Putamen (tissue), 1 donor: ENCODE data around the gene MOB3A.
A peak's percentile ranks its signal among the peaks of the same experiment; 100 is the strongest.
"Not testable (repeated sequence)": the region's sequence is repeated elsewhere in the genome, so short reads cannot be mapped to it uniquely, and the experiment has no call there.

Experiments used
- DNase-seq: peaks from one replicate; pipeline ENCODE4 v3.0.0-alpha.2; 2016; ENCODE audit warnings: low spot score

Gene MOB3A

DNA sequence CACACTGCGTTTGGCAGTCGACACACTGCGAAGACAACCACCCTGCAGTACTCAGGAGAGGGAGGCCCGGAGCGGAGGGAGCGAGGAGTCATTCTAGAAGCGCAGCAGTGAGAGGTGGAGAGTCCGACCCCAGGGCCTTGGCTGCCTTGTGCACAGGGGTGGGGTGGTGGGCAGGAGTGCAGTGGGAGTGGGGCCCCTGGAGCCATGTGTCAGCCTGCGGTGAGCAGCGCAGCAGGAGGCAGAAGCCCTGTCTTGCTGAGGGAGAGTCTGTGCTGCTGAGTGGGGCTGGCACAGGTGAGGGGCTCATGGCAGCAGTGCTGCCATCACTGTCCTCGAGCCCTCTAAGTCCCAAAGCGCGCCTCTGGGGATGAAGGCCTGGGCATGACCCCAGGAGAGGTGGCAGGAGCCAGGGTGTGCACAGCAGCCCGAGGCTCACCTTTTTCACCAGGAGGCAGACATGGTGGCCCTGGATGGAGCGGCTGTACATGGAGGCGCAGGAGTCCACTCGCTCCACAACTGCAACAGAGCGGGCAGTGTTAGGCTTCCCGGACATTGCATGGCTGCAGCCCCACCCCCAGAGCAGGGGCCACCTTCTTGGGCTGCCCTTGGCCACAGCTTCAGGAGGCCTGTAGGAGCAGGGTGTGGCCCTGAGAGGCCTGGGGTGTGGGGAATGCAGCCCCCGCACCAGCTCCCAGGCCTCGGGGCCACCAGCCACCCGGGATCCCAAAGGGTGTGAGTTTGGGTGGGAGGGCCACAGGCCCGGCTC is 12.3 kb upstream of the MOB3A start:
- no peak for DNase-seq

DNA sequence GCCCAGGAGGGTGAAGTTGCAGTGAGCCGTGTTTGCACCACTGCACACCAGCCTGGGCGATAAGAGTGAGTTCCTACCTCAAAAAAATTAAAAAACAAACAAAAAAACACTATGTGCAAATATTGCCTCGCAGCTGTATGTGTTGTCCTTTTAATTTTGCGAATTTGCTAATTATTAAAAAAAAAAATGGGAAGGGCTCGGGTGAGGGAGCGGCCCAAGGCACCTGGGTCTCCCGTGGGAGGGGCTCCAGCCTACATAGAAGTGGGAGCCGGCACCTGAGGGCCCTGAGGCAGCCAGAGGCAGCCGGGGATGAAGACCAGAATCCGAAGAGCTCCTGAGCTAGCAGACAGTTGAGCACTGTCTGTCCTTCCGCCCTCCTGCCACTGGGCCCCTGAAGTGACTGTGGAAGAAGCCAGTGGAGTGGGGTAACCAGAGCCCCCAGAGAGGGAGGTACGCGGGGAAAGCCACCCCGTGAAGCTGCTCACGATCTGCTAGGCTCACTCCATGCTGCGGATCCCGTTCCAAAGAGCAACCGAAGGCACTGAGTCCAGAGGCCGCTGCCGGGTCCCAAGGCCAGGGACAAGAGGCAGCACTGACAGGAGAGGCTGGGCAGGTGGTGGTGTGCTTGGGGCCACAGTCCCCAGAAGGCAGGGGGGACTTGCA is 7.0 kb upstream of the MOB3A start:
- no peak for DNase-seq

DNA sequence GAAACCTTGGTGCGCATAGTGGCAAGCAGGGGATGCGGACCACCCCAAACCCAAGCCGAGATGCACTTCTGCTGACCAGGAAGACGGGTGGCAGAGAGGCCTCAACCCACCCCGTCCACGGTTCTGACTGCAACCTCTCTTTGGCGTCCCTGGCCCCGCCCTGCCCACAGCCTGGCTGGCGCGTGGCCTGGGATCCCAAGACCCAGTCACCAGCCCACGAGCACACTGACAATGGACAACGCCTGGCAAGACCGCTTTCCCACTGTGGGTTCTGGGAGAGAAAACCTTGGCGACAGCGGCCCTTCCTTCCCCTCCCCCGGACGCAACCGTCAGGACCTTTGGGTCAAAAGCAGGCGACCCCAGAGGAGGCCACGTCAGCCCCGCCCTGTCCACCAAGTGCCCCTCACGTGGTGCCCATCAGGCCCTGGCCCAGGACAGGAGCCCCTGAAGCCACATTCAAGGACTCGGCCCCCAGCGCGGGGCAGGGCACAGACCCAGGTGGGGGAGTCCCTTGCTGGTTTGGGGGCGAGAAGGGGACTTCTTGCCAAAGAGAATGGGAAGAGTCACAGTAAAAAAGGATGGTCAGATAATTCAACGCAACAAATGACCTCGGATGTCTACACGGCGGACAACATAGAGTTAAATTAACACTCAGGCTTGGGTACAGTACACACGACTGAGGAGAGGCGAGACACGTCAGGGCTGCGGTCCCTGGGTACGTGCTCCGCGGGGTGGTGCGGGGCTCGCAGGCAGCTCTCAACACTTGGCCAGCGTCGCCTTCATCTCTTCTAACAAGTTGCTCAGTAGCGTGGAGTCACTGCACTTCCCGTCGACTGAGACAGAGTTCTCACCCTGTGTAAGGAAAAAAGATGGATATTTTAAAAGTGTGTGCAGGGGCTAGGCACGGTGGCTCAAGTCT is 5.5 kb upstream of the MOB3A start:
- DNase-seq, result peak; percentile 78

DNA sequence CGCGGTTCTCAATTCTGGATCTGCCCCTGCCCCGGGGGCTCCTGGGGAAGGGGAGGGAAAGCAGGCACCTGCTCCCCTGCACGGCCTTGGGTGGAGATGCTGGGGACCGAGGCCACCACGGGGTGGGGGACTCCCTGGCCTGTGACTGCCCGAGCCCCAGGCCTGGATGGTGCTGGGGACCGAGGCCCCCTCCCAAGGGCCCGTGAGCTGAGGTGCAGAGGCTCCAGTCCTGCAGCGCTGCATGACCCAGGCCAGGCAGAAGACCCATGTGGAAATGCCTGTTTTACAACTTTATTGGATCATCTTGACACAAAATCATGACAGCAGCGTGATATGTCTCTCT is 4.6 kb upstream of the MOB3A start:
- DNase-seq, result no peak

DNA sequence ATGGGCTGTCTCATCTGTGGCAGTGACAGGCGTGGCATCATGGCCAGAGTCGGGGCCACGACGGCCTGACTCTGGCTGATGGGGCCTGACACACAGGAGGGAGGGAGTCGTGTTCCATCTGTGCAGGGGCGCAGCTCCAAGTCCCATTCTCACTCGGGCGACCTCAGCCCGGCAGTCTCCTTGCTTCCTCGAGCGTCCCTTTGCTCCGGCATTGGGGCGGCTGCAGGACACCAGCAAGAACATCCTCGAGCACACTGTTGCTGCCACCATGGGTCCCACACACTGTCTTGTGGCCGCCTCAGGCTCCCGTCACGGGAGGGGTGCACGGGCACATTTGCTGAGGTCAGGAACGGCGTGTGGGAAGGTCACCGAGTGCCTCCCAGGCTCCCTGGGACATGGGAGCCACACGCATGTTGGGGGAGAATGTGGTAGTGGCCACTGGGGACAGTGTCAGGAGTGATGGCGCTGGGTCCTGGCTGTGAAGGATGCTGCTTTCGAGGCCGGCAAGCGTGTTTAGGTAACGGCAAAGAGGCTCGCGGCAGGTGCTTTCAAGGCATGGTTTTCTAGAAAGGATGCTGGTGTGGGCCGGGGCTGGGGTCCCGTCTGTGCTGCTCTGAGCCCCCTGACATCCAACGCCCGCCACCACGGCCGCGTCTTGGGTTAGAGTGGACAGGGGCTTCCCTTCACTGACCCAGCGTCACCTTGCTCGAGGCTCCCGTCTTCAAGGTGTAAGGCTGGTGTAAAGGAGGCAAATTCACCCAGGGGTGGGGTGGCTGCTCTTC is 4.0 kb upstream of the MOB3A start:
- no peak for DNase-seq

DNA sequence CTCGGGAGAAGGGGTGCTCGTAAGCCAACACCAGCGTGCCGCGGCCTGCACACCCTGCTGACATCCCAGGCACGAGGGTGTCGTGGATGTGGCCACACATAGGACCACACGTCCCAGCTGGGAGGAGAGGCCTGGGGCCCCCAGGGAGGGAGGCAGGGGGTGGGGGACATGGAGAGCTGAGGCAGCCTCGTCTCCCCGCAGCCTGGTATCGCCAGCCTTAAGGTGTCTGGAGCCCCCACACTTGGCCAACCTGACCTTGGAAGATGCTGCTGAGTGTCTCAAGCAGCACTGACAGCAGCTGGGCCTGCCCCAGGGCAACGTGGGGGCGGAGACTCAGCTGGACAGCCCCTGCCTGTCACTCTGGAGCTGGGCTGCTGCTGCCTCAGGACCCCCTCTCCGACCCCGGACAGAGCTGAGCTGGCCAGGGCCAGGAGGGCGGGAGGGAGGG is 3.0 kb upstream of the MOB3A start:
- no peak for DNase-seq

DNA sequence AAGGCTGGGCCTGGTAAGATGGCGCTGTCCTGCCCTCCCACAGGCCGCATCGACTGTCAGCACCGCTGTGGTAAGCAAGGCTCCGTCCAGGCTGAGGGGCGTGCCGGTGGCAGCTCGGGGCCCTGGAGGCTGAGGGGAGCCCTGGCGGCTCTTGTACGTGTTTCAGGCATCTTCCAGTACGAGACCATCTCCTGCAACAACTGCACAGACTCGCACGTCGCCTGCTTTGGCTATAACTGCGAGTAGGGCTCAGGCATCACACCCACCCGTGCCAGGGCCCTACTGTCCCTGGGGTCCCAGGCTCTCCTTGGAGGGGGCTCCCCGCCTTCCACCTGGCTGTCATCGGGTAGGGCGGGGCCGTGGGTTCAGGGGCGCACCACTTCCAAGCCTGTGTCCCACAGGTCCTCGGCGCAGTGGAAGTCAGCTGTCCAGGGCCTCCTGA is 1.8 kb upstream of the MOB3A start:
- DNase-seq, result no peak

DNA sequence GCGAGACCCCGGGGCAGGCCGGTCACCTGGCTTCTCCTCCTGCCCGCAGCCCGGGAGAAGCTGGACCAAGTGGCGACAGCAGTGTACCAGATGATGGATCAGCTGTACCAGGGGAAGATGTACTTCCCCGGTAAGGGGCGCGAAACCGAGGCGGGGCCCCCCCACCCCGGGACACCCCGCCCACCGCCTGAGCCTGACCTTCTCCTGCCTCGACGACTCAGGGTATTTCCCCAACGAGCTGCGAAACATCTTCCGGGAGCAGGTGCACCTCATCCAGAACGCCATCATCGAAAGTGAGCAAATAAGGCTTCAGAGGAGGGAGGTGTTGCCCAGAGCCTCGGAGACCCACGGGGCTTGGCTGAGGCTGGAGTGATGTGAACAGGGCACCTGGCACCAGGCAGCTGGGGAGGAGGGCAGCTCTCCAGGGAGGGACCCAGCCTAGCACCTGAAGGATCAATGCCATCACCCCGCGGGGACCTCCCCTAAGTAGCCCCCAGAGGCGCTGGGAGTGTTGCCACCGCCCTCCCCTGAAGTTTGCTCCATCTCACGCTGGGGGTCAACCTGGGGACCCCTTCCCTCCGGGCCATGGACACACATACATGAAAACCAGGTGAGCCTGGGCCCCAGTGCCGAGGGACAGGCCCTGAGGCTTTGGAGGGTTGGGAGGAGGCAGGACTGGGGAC is 1.2 kb upstream of the MOB3A start:
- DNase-seq, result no peak

DNA sequence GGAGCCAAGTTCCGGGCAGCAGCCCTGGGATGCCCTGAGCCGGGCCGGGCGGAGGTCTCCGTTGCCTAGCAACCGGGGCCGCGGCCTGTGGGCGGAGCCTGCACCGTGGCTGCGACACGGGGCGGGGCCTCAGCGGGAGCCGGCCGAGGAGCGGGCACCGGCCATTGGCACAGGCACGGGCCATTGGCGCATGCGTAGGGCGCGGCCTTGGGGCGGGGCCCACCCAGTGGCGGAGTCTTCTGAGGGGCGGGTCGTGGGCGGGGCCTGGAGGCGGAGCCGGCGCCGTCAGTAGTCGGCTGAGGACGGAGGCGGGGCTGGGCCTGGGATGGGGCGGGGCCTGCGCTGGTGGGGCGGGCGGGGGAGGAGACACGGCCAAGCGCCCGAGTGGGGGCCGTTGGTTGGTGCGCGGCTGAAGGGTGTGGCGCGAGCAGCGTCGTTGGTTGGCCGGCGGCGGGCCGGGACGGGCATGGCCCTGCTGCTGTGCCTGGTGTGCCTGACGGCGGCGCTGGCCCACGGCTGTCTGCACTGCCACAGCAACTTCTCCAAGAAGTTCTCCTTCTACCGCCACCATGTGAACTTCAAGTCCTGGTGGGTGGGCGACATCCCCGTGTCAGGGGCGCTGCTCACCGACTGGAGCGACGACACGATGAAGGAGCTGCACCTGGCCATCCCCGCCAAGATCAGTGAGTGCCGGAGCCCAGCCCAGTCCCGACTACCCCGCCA is 515 bp upstream of the MOB3A start, which contains the start of gene IZUMO4:
TSS of gene IZUMO4 (plus strand) at position 436 of the 723 bp plus-strand sequence. CDS start at position 467, 31 bp downstream.
- DNase-seq, result peak; percentile 99

DNA sequence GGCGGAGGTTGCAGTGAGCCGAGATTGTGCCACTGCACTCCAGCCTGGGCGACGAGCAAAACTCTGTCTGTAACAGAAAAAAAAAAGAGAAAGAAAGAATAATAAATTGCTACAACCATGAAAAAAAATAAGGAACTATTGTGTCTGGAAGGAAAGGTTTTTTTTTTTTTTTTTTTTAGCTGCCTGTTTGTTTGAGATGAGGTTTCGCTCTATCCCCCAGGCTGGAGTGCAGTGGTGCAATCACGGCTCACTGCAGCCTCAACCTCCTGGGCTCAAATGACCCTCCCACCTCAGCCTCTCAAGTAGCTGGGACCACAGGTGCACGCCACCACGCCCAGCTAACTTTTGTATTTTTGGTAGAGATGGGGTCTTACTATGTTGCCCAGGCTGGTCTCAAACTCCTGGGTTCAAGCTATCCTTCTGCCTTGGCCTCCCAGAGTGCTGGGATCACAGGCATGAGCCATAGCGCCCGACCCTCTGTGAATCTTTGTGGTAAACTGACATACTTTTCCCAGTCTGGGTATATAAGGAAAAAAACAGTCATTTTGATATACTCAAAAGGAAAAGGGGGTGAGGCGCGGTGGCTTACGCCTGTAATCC is 4.1 kb downstream of the MOB3A start:
- not testable (repeated sequence) for DNase-seq

DNA sequence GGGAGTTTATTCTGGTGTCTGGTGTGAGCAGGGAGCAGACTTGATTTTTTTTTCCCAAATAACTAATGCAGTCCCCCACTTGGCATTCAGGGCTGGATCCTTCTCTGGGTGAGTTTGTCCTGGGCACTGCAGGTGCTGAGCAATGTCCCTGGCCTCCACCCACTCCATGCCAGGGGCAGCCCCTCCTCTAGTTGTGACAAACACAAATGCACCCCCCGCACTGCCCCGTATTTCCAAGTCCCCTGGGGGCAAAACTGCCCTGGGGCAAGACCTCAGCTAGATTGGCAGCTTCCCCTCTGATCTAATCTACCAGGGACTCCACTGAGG is 6.4 kb downstream of the MOB3A start:
- no peak for DNase-seq

DNA sequence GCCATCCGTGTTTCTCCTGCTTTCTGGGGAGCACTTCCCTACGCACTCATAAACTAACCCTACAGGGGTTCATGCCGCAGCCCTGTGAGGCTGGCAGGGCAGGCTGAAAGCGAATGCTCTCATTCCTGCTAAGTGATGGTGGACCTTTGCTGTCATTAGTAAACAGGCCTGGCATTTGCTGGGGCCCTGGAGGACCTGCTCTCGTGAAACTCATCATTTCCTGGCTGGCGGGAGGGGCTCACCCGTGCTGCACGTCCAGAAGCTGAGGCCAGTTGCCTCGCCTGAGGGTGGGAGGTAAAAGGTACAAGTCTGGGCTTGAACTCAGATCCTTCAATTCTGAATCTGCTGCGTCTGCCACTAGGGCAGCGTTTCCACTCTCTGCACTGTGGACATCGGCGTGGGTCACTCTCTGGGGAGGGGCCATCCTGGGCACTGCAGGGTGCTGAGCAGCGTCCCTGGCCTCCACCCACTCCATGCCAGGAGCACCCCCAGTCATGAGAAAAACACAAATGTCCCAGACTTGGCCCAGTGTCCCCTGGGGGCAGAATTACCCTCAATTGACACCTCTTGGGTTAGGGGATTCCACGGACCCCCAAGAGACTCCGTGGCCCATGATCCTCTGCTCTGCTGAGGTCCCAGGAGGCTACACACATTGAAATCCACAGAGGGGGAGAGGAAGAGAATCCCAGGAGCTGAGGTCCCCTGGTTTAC is 7.0 kb downstream of the MOB3A start:
- no peak for DNase-seq

DNA sequence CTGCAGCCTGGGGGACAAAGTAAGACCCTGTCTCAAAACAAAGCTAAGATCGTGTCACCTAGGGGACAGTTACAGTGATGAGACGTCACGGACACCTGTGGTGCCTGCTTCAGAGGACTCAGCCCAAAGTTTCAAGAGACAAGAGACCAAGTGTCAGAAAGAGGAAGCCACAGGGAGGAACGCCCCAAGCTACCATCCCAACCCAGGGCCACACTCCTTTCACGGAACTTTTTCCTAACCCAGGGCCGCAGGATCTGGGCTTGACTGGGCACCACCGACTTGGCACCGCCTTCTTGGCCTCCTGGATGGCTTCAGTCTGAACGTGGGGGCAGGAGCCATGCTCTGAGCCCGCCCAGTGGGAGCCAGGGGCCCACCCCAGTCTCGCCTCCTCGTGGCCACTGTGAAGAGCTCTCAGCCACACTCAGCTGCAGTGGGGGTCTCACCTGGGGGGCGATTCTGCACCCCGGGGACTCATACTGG is 8.5 kb downstream of the MOB3A start:
- DNase-seq, result no peak

DNA sequence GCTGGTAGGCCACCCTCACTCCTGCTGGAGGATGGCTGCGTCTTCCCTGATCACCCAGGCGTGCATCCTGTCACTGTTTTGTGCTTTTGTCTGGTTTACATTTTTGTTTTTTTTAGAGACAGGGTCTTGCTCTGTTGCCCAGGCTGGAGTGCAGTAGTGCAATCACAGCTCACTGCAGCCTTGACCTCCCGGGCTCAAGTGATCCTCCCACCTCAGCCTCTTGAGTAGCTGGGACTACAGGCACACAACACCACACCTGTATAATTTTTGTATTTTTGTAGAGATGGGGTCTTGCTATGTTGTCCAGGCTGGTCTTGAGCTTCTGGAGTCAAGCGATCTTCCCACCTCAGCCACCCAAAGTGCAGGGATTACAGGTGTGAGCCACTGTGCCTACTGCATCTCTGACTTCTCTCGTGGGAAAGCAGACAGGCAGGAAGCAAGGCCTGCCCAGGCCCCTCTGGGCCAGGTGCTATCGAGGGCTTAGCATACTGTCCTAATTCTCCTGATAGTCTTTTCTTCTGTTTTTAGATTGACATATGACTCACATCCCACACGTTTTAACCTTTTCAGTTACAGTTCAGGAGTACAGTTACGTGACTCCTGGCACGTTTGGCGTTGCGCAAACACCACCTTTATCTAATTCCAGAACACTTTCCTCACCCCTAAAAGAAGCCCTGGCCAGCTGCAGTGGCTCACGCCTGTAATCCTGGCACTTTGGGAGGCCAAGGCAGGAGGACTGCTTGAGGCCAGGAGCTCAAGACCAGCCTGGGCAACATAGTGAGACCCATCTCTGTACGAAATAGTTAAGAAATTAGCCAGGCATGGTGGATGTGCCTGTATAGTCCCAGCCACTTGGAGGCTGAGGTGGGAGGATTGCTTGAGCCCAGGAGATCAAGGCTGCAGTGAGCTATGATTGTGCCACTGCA is 9.2 kb downstream of the MOB3A start:
- not testable (repeated sequence) for DNase-seq

DNA sequence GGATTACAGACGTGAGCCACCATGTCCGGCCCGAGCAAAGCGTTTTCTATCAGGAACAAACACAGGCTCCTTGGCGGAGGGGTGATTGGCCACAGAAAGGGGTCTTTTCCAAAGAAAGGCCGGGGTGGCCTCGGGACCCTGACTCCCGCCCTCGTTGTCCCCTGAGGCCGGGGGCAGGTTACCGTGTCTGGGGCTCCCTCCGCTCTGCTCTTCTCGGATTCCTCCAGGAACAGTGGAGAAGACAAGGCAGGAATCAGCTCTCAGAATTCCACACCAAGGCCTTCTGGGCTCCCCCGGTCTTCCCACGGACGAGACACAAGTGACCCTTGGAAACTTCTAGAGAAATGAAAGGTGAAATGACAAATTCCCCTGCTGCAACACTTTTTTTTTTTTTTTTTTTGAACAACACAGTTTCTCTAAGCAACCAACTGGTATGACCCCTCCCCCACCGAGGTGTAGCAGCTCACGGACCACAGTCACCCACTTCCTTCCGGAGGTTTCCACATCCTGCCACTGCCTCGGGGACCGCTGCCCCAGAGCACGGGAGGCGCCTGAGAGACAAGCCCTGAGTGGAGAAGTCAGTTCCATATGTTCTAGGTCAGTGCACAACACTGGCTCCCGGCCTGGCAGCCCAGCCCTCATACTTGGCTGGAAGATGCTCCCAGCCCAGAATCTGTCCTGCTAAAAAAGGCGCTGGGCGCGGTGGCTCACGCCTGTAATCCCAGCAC is 11.0 kb downstream of the MOB3A start:
- DNase-seq, result no peak

DNA sequence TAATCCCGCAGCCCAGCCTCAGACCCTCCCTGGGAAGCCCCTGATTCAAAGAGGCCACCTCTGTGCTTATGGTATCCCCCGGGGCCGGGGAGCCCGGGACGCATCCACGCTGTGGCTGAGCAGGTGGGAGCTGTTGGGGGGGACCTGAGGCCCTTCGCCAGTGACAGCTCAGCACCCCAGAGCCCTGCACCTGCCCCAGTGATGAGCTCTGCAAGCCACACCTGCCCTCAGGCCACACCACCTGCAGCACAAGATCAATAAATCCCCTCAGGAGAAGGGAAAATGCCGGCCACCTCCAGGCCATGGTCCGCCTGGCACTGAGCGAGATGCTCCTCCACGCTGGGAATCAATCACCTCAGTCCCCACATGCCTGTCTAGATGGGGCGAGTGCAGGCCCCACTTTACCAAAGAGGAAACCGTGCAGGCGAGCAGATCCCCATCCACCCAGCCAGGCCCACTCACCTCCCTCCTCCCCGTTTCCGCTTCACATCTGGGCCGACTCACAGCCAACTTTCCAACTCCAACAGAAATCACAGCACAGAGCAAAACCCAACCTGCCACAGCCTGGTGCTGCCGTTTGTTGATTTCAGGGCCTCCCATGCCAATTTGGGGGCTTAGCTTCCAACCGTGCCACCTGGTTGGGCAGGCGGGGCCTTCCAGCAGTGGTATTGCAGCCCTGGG is 12.8 kb downstream of the MOB3A start:
- no peak for DNase-seq
